Measurements from ENCODE around the gene MIA. TPM values are rescaled to one million over a fixed set of nuclear protein-coding genes. Genes with fewer than 3 reads are reported as not detected.

The MIA gene
- total and polyA plus RNA-seq, 7 donors: 2.1 to 19.1 (median 12.0) TPM; not detected in 1

GRCh38 chr19:40735013-40735771 lies 40.1 kb upstream of the MIA start:
- TF ChIP-seq POLR2A (IDR thresholded peaks at IDR 0.05): no peak
- TF ChIP-seq POLR2AphosphoS5 (IDR thresholded peaks at IDR 0.05): no peak
- no peak for TF ChIP-seq EP300 (IDR thresholded peaks at IDR 0.05)
- no peak for TF ChIP-seq CTCF (IDR thresholded peaks at IDR 0.05)
- WGBS, 2 donors: 66 to 86% methylated on average over 11 of the region's 11 CpGs
- Histone ChIP-seq H3K4me3 (no peak overlapping the region), H3K27ac (no peak overlapping the region), H3K4me1 (peaks cover 0 to 4% (median 0%) of the 10 kb centered on the region in 4 donors), H3K36me3 (peaks cover 44 to 98% (median 74%) of the 10 kb centered on the region in 4 donors), H3K27me3 (no peaks in the 10 kb centered on the region), H3K9me3 (no peaks in the 10 kb centered on the region)
- intact Hi-C loops (cut with DNase I): no loop called here
- DNase-seq: no peak

- Histone ChIP-seq H3K9me3 (no peaks in the 10 kb centered on the region), H3K36me3 (peaks cover 34 to 88% (median 63%) of the 10 kb centered on the region in 4 donors), H3K4me1 (peaks cover 0 to 16% (median 0%) of the 10 kb centered on the region in 4 donors), H3K27me3 (no peaks in the 10 kb centered on the region), H3K4me3 (no peak overlapping the region), H3K27ac (no peak overlapping the region)
- TF ChIP-seq EP300 (IDR thresholded peaks at IDR 0.05): no peak
- no peak for TF ChIP-seq CTCF (IDR thresholded peaks at IDR 0.05)
- no peak for TF ChIP-seq POLR2AphosphoS5 (IDR thresholded peaks at IDR 0.05)
- TF ChIP-seq POLR2A (IDR thresholded peaks at IDR 0.05): no peak
- WGBS, 2 donors: 87 to 92% methylated on average over 9 of the region's 9 CpGs
- intact Hi-C loops (cut with DNase I): no loop called here
- DNase-seq: no peak
Observed at GRCh38 chr19:40736661-40737060, 38.7 kb upstream of the MIA start.

- intact Hi-C loops (cut with DNase I): no loop called here
- H3K36me3 ChIP-seq: peaks cover 34 to 83% (median 62%) of the 10 kb centered on the region in 4 donors
- DNase-seq: no peak
- no peaks in the 10 kb centered on the region for H3K27me3 ChIP-seq
- no peak overlapping the region for H3K4me3 ChIP-seq
- no peak overlapping the region for H3K27ac ChIP-seq
- H3K4me1 ChIP-seq: peaks cover 0 to 16% (median 0%) of the 10 kb centered on the region in 4 donors
- TF ChIP-seq CTCF (IDR thresholded peaks at IDR 0.05): no peak
- no peak for TF ChIP-seq POLR2A (IDR thresholded peaks at IDR 0.05)
- TF ChIP-seq POLR2AphosphoS5 (IDR thresholded peaks at IDR 0.05): no peak
- TF ChIP-seq EP300 (IDR thresholded peaks at IDR 0.05): no peak
- 89 to 94% methylated on average over 9 of the region's 9 CpGs for WGBS, 2 donors
- H3K9me3 ChIP-seq: no peaks in the 10 kb centered on the region
Observed at GRCh38 chr19:40737102-40737644, 38.1 kb upstream of the MIA start.

GRCh38 chr19:40739030-40739839 lies 36.1 kb upstream of the MIA start:
- Histone ChIP-seq H3K4me3 (no peak overlapping the region), H3K4me1 (peaks cover 0 to 16% (median 0%) of the 10 kb centered on the region in 4 donors), H3K27me3 (no peaks in the 10 kb centered on the region), H3K36me3 (peaks cover 25 to 62% (median 49%) of the 10 kb centered on the region in 4 donors), H3K9me3 (no peaks in the 10 kb centered on the region), H3K27ac (peak overlapping the region; percentile 45 to 67 (median 56))
- 83 to 88% methylated on average over 22 of the region's 22 CpGs for WGBS, 2 donors
- intact Hi-C loops (cut with DNase I): no loop called here
- no peak for DNase-seq
- TF ChIP-seq POLR2A (IDR thresholded peaks at IDR 0.05) (no peak), CTCF (IDR thresholded peaks at IDR 0.05) (no peak), EP300 (IDR thresholded peaks at IDR 0.05) (no peak)

Data from sigmoid colon (tissue), 7 donors.